CD4-positive, alpha-beta T cell (primary cell): ENCODE measurements around the gene MTF2. TPM values are rescaled to one million over a fixed set of nuclear protein-coding genes. Genes with fewer than 3 reads are reported as not detected.

Experiments
- ATAC-seq: fragments of 200-7000 bp; cut with Tn5 transposase; one replicate; pipeline ENCODE4 v1.10.0; 2022; ENCODE audit warnings: mild to moderate bottlenecking; ENCODE audit not compliant: poor library complexity
- CTCF ChIA-PET: fragments of 350-600 bp; sonication (Branson Sonifier 250); formaldehyde crosslinking; loops from one replicate; lab custom pipeline; 2021; ENCODE audit warnings: antibody characterized with exemption, inconsistent platforms; lab: Charles Lee
- POLR2A ChIA-PET: fragments of 350-600 bp; sonication (Branson Sonifier 250); formaldehyde crosslinking; loops from one replicate; lab custom pipeline; 2021; ENCODE audit warnings: antibody characterized with exemption, inconsistent platforms; lab: Charles Lee
- DNase-seq, 14 experiments: peaks; one replicate each; pipeline ENCODE4 v3.0.0-alpha.2; 2013 to 2020; ENCODE audit warnings: mixed read lengths in 2 of 14
- H3K27ac ChIP-seq, 2 donors: one replicate each; pipeline versions ENCODE4 v1.5.1 to v1.7.0; 2013; ENCODE audit warnings: low read length in 2 of 2, low read depth in 1 of 2, mild to moderate bottlenecking in 1 of 2
- H3K27me3 ChIP-seq, 2 experiments: 1 replicate in 1 of 2; 2 replicates in 1 of 2; pipeline versions ENCODE4 v1.6.1 to v1.7.0; 2013; ENCODE audit warnings: low read length in 2 of 2, control low read depth in 1 of 2, mild to moderate bottlenecking in 1 of 2, moderate library complexity in 1 of 2; ENCODE audit not compliant: insufficient read depth in 2 of 2, control insufficient read depth in 1 of 2
- H3K36me3 ChIP-seq: one replicate; pipeline ENCODE4 v1.6.1; 2013; ENCODE audit warnings: low read length, control low read depth; ENCODE audit not compliant: insufficient read depth
- H3K4me1 ChIP-seq: one replicate; pipeline ENCODE4 v1.6.1; 2013; ENCODE audit warnings: low read length, control low read depth; ENCODE audit not compliant: insufficient read depth
- H3K4me3 ChIP-seq: one replicate; pipeline ENCODE4 v1.5.1; 2013; ENCODE audit warnings: mild to moderate bottlenecking, low read length, moderate library complexity
- H3K9me3 ChIP-seq, 2 experiments: 1 replicate in 1 of 2; 2 replicates in 1 of 2; pipeline versions ENCODE4 v1.6.1 to v1.7.0; 2013; ENCODE audit warnings: low read length in 2 of 2, mild to moderate bottlenecking in 2 of 2, control low read depth in 1 of 2, moderate library complexity in 1 of 2; ENCODE audit not compliant: control insufficient read depth in 1 of 2, insufficient read depth in 1 of 2
- H3K27ac Mint-ChIP-seq: one replicate; pipeline ENCODE4 v1.8.0; 2020; ENCODE audit warnings: mixed read lengths
- H3K27me3 Mint-ChIP-seq: one replicate; pipeline ENCODE4 v1.8.0; 2021; ENCODE audit warnings: mixed read lengths
- H3K36me3 Mint-ChIP-seq: one replicate; pipeline ENCODE4 v1.8.0; 2021; ENCODE audit warnings: low read depth, mixed read lengths
- H3K4me1 Mint-ChIP-seq: one replicate; pipeline ENCODE4 v1.8.0; 2021; ENCODE audit warnings: low read depth, mixed read lengths
- H3K4me3 Mint-ChIP-seq: one replicate; pipeline ENCODE4 v1.8.0; 2020; ENCODE audit warnings: mild to moderate bottlenecking, mixed read lengths
- H3K9me3 Mint-ChIP-seq: one replicate; pipeline ENCODE4 v1.8.0; 2020; ENCODE audit warnings: mixed read lengths
- intact Hi-C, 2 experiments: fragments of 100-400 bp; cut with DNase I in 1 of 2; cut with micrococcal nuclease in 1 of 2; formaldehyde crosslinking; loops; one replicate each; pipeline versions ENCODE4 v1.15.1 to v1.9.0; 2023 to 2025; cut with DNase I, micrococcal nuclease
- total RNA-seq, 174 experiments: library from RNA in 2 of 174; stranded (reverse) in 2 of 174; gene quantifications; one replicate each; pipeline ENCODE4 v1.2.3 and lab custom pipeline; 2021 to 2026
- TF ChIP-seq, protein P1 (sequence below): fragments of 200-600 bp; IDR thresholded peaks from one replicate; pipeline ENCODE4 v1.8.0; 2022; ENCODE audit warnings: antibody characterized with exemption, mild to moderate bottlenecking

Gene MTF2
- total RNA-seq, 2 experiments from 2014 or later, result 37.9 to 39.3 TPM

DNA sequence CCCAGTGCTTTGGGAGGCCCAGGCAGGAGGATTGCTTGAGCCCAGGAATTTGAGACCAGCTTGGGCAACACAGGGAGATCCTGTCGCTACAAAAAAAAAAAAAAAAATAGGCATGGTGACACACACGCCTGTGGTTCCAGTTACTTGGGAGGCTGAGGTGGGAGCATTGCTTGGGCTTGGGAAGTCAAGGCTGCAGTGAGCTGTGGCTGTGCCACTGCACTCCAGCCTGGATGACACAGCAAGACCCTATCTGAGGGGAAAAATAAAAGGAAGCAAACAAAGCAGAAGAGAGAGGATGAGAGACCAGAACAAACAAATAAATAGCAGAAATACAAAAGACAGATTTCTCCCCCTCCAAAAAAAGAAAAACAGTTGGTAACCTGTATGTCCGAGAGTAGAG lies 34.0 kb downstream of the MTF2 start:
- no peak overlapping the region for H3K27ac Mint-ChIP-seq
- Histone ChIP-seq H3K36me3 (peaks cover 51% of the 10 kb centered on the region), H3K27ac (no peak overlapping the region), H3K9me3 (peaks cover 0 to 2% of the 10 kb centered on the region in 2 experiments), H3K4me1 (no peaks in the 10 kb centered on the region), H3K27me3 (no peaks in the 10 kb centered on the region), H3K4me3 (no peak overlapping the region)
- TF ChIP-seq, protein P1, sequence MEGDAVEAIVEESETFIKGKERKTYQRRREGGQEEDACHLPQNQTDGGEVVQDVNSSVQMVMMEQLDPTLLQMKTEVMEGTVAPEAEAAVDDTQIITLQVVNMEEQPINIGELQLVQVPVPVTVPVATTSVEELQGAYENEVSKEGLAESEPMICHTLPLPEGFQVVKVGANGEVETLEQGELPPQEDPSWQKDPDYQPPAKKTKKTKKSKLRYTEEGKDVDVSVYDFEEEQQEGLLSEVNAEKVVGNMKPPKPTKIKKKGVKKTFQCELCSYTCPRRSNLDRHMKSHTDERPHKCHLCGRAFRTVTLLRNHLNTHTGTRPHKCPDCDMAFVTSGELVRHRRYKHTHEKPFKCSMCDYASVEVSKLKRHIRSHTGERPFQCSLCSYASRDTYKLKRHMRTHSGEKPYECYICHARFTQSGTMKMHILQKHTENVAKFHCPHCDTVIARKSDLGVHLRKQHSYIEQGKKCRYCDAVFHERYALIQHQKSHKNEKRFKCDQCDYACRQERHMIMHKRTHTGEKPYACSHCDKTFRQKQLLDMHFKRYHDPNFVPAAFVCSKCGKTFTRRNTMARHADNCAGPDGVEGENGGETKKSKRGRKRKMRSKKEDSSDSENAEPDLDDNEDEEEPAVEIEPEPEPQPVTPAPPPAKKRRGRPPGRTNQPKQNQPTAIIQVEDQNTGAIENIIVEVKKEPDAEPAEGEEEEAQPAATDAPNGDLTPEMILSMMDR, result no peak
- no peaks in the 10 kb centered on the region for H3K9me3 Mint-ChIP-seq
- H3K36me3 Mint-ChIP-seq, result peaks cover 88% of the 10 kb centered on the region
- H3K27me3 Mint-ChIP-seq, result no peaks in the 10 kb centered on the region
- peaks cover 36% of the 10 kb centered on the region for H3K4me1 Mint-ChIP-seq
- DNase-seq, result no peak
- intact Hi-C loops, result no loop called here
- POLR2A ChIA-PET, result no interaction called here
- no peak for ATAC-seq
- H3K4me3 Mint-ChIP-seq, result no peak overlapping the region
- CTCF ChIA-PET, result no interaction called here

DNA sequence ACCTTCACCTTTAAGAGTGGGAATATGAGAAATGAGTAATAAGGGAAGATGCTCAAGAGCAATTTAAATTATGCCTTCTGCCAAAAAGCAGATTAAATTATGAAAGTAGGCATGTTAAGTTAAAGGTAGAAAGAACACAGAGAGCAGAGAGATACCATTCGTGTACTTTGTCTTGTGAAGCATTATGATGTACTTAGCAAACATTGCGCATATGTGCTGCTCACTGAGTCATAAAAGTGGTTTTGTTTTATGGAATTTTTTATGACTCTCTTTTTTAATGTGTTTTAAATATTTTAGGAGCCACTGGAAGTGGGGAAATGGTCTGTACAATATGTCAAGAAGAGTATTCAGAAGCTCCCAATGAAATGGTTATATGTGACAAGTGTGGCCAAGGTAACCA lies 35.3 kb downstream of the MTF2 start:
- Mint-ChIP-seq H3K36me3 (peaks cover 90% of the 10 kb centered on the region), H3K27ac (no peak overlapping the region), H3K4me1 (peaks cover 27% of the 10 kb centered on the region), H3K4me3 (no peak overlapping the region), H3K27me3 (no peaks in the 10 kb centered on the region), H3K9me3 (no peaks in the 10 kb centered on the region)
- no peaks in the 10 kb centered on the region for H3K4me1 ChIP-seq
- intact Hi-C loops, result no loop called here
- ChIA-PET CTCF (no interaction called here), POLR2A (no interaction called here)
- no peak for DNase-seq
- no peaks in the 10 kb centered on the region for H3K27me3 ChIP-seq
- no peak overlapping the region for H3K4me3 ChIP-seq
- no peak overlapping the region for H3K27ac ChIP-seq
- TF ChIP-seq, protein P1, result no peak
- peaks cover 52% of the 10 kb centered on the region for H3K36me3 ChIP-seq
- ATAC-seq, result no peak
- H3K9me3 ChIP-seq, result no peaks in the 10 kb centered on the region

DNA sequence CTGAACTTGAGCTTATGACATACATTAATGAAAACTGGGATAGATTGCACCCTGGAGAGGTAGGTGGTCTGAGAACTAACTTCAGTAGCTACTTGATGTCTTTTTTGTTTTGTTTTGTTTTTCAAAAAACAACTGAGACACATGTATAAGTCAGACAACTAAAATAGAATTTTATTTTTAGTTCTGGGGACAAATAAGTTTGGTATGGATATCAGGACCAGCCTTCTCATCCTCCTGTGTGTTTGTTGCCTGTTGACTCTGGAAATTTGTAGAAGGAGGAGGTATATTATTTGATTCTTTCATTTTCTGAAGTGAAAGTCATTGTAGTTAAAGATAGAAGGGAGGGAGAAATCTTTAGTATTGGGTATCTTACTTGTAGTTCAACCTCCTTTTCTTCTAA lies 41.5 kb downstream of the MTF2 start:
- Mint-ChIP-seq H3K4me3 (no peak overlapping the region), H3K27ac (peak overlapping the region; percentile 39), H3K4me1 (peaks cover 21% of the 10 kb centered on the region), H3K36me3 (peaks cover 72% of the 10 kb centered on the region), H3K9me3 (no peaks in the 10 kb centered on the region), H3K27me3 (no peaks in the 10 kb centered on the region)
- H3K27me3 ChIP-seq, result no peaks in the 10 kb centered on the region
- H3K4me1 ChIP-seq, result no peaks in the 10 kb centered on the region
- H3K4me3 ChIP-seq, result no peak overlapping the region
- ChIA-PET CTCF (no interaction called here), POLR2A (no interaction called here)
- peaks cover 45% of the 10 kb centered on the region for H3K36me3 ChIP-seq
- intact Hi-C loops, result loop anchor here in 1 of 2 experiments (10.0 kb wide), 1 partner anchor 54 kb away; no protein-coding TSS in a partner anchor
- no peak overlapping the region for H3K27ac ChIP-seq
- TF ChIP-seq, protein P1, result no peak
- H3K9me3 ChIP-seq, result no peaks in the 10 kb centered on the region
- no peak for ATAC-seq
- DNase-seq, result no peak
